GM23338 (cell line): ENCODE data around the gene TSC22D1. TPM values are rescaled to one million over a fixed set of nuclear protein-coding genes. Genes with fewer than 3 reads are reported as not detected.

ENCODE experiments used
- ATAC-seq: fragments of 200-7000 bp; cut with Tn5 transposase; 3 replicates; pipeline ENCODE4 v1.9.1; 2020
- DNase-seq: peaks from one replicate; pipeline ENCODE4 v3.0.0-alpha.2; 2015; ENCODE audit warnings: low spot score
- H2AFZ ChIP-seq: fragments of 200-600 bp; sonication (generic); 2 replicates; pipeline ENCODE4 v1.8.0; 2016; ENCODE audit warnings: antibody characterized with exemption, mild to moderate bottlenecking, moderate library complexity
- H3F3A ChIP-seq: fragments of 200-600 bp; sonication (generic); replicated peaks from 2 replicates; pipeline ENCODE4 v1.8.0; 2017; ENCODE audit warnings: antibody characterized with exemption, mixed run types, low read depth
- H3K27ac ChIP-seq: fragments of 200-600 bp; sonication (generic); 2 replicates; pipeline ENCODE4 v1.6.1; 2016; ENCODE audit warnings: low read depth
- H3K27me3 ChIP-seq: fragments of 200-600 bp; sonication (generic); 2 replicates; pipeline ENCODE4 v1.8.0; 2016; ENCODE audit warnings: mild to moderate bottlenecking, mixed run types, moderate library complexity; ENCODE audit not compliant: insufficient read depth
- H3K36me3 ChIP-seq: fragments of 200-600 bp; sonication (generic); 2 replicates; pipeline ENCODE4 v1.8.0; 2016; ENCODE audit warnings: mild to moderate bottlenecking; ENCODE audit not compliant: insufficient read depth
- H3K4me1 ChIP-seq: fragments of 200-600 bp; sonication (generic); 2 replicates; pipeline ENCODE4 v1.8.0; 2016; ENCODE audit warnings: mild to moderate bottlenecking, moderate library complexity; ENCODE audit not compliant: insufficient read depth
- H3K4me2 ChIP-seq: fragments of 200-600 bp; sonication (generic); 2 replicates; pipeline ENCODE4 v1.7.1; 2017; ENCODE audit warnings: mixed run types
- H3K4me3 ChIP-seq: fragments of 200-600 bp; sonication (generic); 2 replicates; pipeline ENCODE4 v1.6.1; 2016; ENCODE audit warnings: mixed run types
- H3K79me2 ChIP-seq: fragments of 200-600 bp; sonication (generic); replicated peaks from 2 replicates; pipeline ENCODE4 v1.8.0; 2017; ENCODE audit warnings: mild to moderate bottlenecking; ENCODE audit not compliant: insufficient read depth
- H3K9me2 ChIP-seq: fragments of 200-600 bp; sonication (generic); 2 replicates; pipeline ENCODE4 v1.8.0; 2017; ENCODE audit not compliant: insufficient read depth
- H4K20me1 ChIP-seq: fragments of 200-600 bp; sonication (generic); replicated peaks from 2 replicates; pipeline ENCODE4 v1.8.0; 2017; ENCODE audit warnings: mild to moderate bottlenecking; ENCODE audit not compliant: insufficient read depth
- H3K27ac Mint-ChIP-seq: 2 replicates; pipeline ENCODE4 v1.8.0; 2020; ENCODE audit warnings: inconsistent platforms, mild to moderate bottlenecking, moderate library complexity, mixed read lengths
- H3K27me3 Mint-ChIP-seq: 3 replicates; pipeline ENCODE4 v1.8.0; 2022; ENCODE audit warnings: low read depth, mild to moderate bottlenecking, moderate library complexity, mixed read lengths, inconsistent platforms; ENCODE audit not compliant: insufficient read depth, poor library complexity
- H3K36me3 Mint-ChIP-seq: 3 replicates; pipeline ENCODE4 v1.8.0; 2021; ENCODE audit warnings: low read depth, mild to moderate bottlenecking, inconsistent platforms, moderate library complexity, mixed read lengths
- H3K4me1 Mint-ChIP-seq: 3 replicates; pipeline ENCODE4 v1.8.0; 2020; ENCODE audit warnings: mild to moderate bottlenecking, inconsistent platforms, mixed read lengths
- H3K4me3 Mint-ChIP-seq: 3 replicates; pipeline ENCODE4 v1.8.0; 2021; ENCODE audit warnings: moderate library complexity, mild to moderate bottlenecking, inconsistent platforms, mixed read lengths
- H3K9me3 Mint-ChIP-seq: 3 replicates; pipeline ENCODE4 v1.8.0; 2020; ENCODE audit warnings: moderate library complexity, mild to moderate bottlenecking, inconsistent platforms, mixed read lengths
- CTCF ChIP-seq, 2 experiments: fragments of 200-600 bp in 1 of 2; sonication (generic) in 1 of 2; conservative IDR thresholded peaks; 2 replicates each; pipeline versions ENCODE4 v1.5.1 to v1.6.1; 2016 to 2017; ENCODE audit warnings: antibody characterized with exemption in 2 of 2, low read depth in 2 of 2, mild to moderate bottlenecking in 2 of 2, moderate library complexity in 1 of 2
- EZH2 ChIP-seq: fragments of 200-600 bp; sonication (generic); IDR thresholded peaks from one replicate; pipeline ENCODE4 v1.8.0; 2017; ENCODE audit warnings: antibody characterized with exemption, mild to moderate bottlenecking, low read depth; ENCODE audit not compliant: unreplicated experiment
- NANOG ChIP-seq: IDR thresholded peaks from 2 replicates; pipeline ENCODE4 v1.6.1; 2016; ENCODE audit warnings: antibody characterized with exemption, borderline replicate concordance
- POLR2AphosphoS5 ChIP-seq: IDR thresholded peaks from 2 replicates; pipeline ENCODE4 v1.6.1; 2016; ENCODE audit warnings: antibody characterized with exemption, low read depth
- REST ChIP-seq: IDR thresholded peaks from one replicate; pipeline ENCODE4 v1.6.1; 2018; ENCODE audit warnings: antibody characterized with exemption; ENCODE audit not compliant: unreplicated experiment
- STAT1 ChIP-seq: IDR thresholded peaks from one replicate; pipeline ENCODE4 v1.6.1; 2016; ENCODE audit warnings: antibody characterized with exemption; ENCODE audit not compliant: unreplicated experiment
- ZNF114 ChIP-seq: fragments of 250-450 bp; sonication (Bioruptor Pico); IDR thresholded peaks from 2 replicates; pipeline ENCODE4 v1.5.0; 2020; ENCODE audit warnings: mild to moderate bottlenecking, moderate library complexity
- ZNF331 ChIP-seq: fragments of 250-450 bp; sonication (Bioruptor Pico); IDR thresholded peaks from 2 replicates; pipeline ENCODE4 v1.5.0; 2020; ENCODE audit warnings: low read depth, mild to moderate bottlenecking, moderate library complexity
- polyA plus RNA-seq: library from polyadenylated mRNA; unstranded; fragments of >200 nt; fragmentation: Nextera tagmentation; extraction: Ambion mirVana; gene quantifications from 2 replicates; pipeline ENCODE4 v1.2.1, GENCODE V29; 2016
- total RNA-seq: library from RNA; depleted of rRNA; stranded (reverse); fragments of >200 nt; shearing (Covaris generic); gene quantifications from 2 replicates; pipeline ENCODE4 v1.2.3, GENCODE V29; 2014

Gene TSC22D1
- total and polyA plus RNA-seq, 2 experiments from 2014 or later = 58.5 to 114 TPM

- TF ChIP-seq REST (no peak), ZNF331 (CRISPR knock-in tag) (no peak)
Measured at GRCh38 chr13:44578067-44578400, 1.9 kb upstream of the TSC22D1 start (continued).

DNA sequence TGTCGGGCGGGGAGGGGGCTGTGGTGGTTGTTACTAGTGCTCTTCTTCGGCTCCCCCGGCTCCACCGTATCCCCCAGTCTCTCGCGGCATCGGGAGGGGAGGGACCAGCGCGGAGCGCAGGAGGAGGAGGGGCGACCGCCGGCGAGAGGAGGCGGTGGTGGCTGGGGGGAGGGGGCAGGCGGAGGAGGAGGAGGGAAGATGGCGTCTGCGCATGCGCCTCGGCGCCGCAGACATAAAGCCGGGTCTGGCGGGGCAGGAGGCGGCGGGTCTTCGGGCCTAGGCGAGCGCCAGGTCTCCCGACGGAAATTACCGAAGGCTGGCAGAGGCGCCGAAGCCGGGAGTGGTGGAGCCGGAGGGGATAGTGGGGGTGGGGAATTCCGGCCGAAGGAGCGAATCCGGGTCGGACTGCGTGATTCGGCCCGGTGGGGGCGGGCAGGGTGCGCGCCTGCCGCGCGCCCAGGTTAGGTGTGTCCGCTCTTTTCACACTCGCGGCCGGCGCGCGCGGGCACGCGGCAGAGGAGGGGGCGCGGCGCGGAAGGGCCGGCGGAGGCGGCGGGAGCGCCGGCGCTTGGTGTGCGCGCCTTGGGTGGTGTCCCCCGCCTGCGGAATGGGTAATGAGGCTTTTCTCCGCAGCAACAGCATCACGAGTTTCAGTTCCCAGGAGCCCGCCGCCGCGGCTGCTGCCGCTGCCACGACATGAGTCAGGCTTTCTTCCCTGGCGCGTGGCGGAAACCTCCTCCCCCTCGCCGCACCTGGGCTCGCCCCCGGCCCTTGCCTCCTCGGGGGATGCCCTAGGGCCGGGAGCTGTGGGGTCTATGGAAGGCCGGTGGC, 1.3 kb upstream of the TSC22D1 start:
- Histone ChIP-seq H3K79me2 (peaks cover 38% of the 10 kb centered on the region), H3F3A (peaks cover 4% of the 10 kb centered on the region; the same call in 1 of the 2 replicates), H3K4me1 (peaks cover 21% of the 10 kb centered on the region), H3K4me3 (peak overlapping the region; percentile 71), H4K20me1 (peaks cover 11% of the 10 kb centered on the region; the same call in 1 of the 2 replicates), H3K36me3 (no peaks in the 10 kb centered on the region), H3K4me2 (peak overlapping the region; percentile 75), H2AFZ (no peak overlapping the region), H3K27ac (peak overlapping the region; percentile 95), H3K27me3 (no peaks in the 10 kb centered on the region), H3K9me2 (no peaks in the 10 kb centered on the region)
- Mint-ChIP-seq H3K9me3 (no peaks in the 10 kb centered on the region), H3K4me1 (peaks cover 48% of the 10 kb centered on the region), H3K27ac (peak overlapping the region; percentile 99), H3K27me3 (peaks cover 14% of the 10 kb centered on the region), H3K36me3 (peaks cover 34% of the 10 kb centered on the region), H3K4me3 (peak overlapping the region; percentile 85)
- ATAC-seq (peak; percentile 64), DNase-seq (peak; percentile 98)
- TF ChIP-seq POLR2AphosphoS5 = peak; percentile 70
- TF ChIP-seq ZNF114 (CRISPR knock-in tag) = no peak
- no peak for TF ChIP-seq EZH2
- no peak for TF ChIP-seq NANOG
- TF ChIP-seq STAT1 = no peak
- TF ChIP-seq CTCF (conservative IDR thresholded peaks at IDR 0.05; ENCODE audit: low read depth in 2 of 2) = no peak
